Activated CD4-positive, alpha-beta T cell treated with anti-CD3 and anti-CD28 coated beads, Interleukin-2, Interleukin-4, amounts not matched to agents 100 ng/mL and 50 ng/mL, durations not matched to agents 16 hours and 8 hours (primary cell): ENCODE results near the gene SRRM2.
A peak's percentile ranks its signal among the peaks of the same experiment; 100 is the strongest.
"Not testable (repeated sequence)": the region's sequence is repeated elsewhere in the genome, so short reads cannot be mapped to it uniquely, and the experiment has no call there.

Experiments used
- DNase-seq: peaks from one replicate; pipeline ENCODE4 v3.0.0-alpha.2; 2020; ENCODE audit warnings: low spot score

The SRRM2 gene

GRCh38 chr16:2715064-2715463 is 37.4 kb upstream of the SRRM2 start:
- DNase-seq, result no peak

GRCh38 chr16:2715519-2715918 is 36.9 kb upstream of the SRRM2 start:
- DNase-seq, result peak; percentile 50

GRCh38 chr16:2715966-2716885 is 36.2 kb upstream of the SRRM2 start:
- no peak for DNase-seq

- no peak for DNase-seq
Observed at GRCh38 chr16:2716948-2717347, 35.5 kb upstream of the SRRM2 start.

- no peak for DNase-seq
Observed at GRCh38 chr16:2717383-2718263, 34.8 kb upstream of the SRRM2 start.

GRCh38 chr16:2719328-2720063 is 32.9 kb upstream of the SRRM2 start:
- no peak for DNase-seq

- no peak for DNase-seq
Observed at GRCh38 chr16:2720064-2720457, 32.4 kb upstream of the SRRM2 start, which contains the start of gene PRSS27. PRSS27 (minus strand) TSS chr16:2720224; CDS start chr16:2720160, 64 bp downstream.

GRCh38 chr16:2720719-2721633 is 31.5 kb upstream of the SRRM2 start:
- DNase-seq, result peak; percentile 91

- DNase-seq, result not testable (repeated sequence)
Observed at GRCh38 chr16:2721634-2722173, 30.7 kb upstream of the SRRM2 start.

- DNase-seq, result no peak
Observed at GRCh38 chr16:2724088-2724676, 28.3 kb upstream of the SRRM2 start.

- DNase-seq, result no peak
Observed at GRCh38 chr16:2724816-2725348, 27.6 kb upstream of the SRRM2 start.

GRCh38 chr16:2726923-2727322 is 25.5 kb upstream of the SRRM2 start:
- no peak for DNase-seq

- no peak for DNase-seq
Observed at GRCh38 chr16:2728034-2728433, 24.4 kb upstream of the SRRM2 start.

- DNase-seq, result no peak
Observed at GRCh38 chr16:2734844-2735515, 17.5 kb upstream of the SRRM2 start.

- DNase-seq, result no peak
Observed at GRCh38 chr16:2736476-2737237, 15.8 kb upstream of the SRRM2 start.

GRCh38 chr16:2737238-2737605 is 15.2 kb upstream of the SRRM2 start:
- DNase-seq, result no peak

GRCh38 chr16:2737895-2738418 is 14.5 kb upstream of the SRRM2 start:
- DNase-seq, result no peak

- no peak for DNase-seq
Observed at GRCh38 chr16:2738615-2739014, 13.8 kb upstream of the SRRM2 start.
